Measurements from ENCODE around the gene TMEM151A.
"Not testable (repeated sequence)": the region's sequence is repeated elsewhere in the genome, so short reads cannot be mapped to it uniquely, and the experiment has no call there.

The TMEM151A gene

GRCh38 chr11:66267379-66268243 lies 24.1 kb upstream of the TMEM151A start:
- DNase-seq, result peak; percentile 80

- DNase-seq, result peak; percentile 99
These were observed 23.3 kb upstream of the TMEM151A start, which contains the start of gene RAB1B for GRCh38 chr11:66268244-66268951. RAB1B (plus strand) TSS chr11:66268639; CDS start chr11:66268680, 41 bp downstream.

GRCh38 chr11:66268952-66269905 lies 22.5 kb upstream of the TMEM151A start:
- DNase-seq, result peak; percentile 37

GRCh38 chr11:66271816-66272215 lies 19.9 kb upstream of the TMEM151A start:
- no peak for DNase-seq

- no peak for DNase-seq
These were observed 19.1 kb upstream of the TMEM151A start for GRCh38 chr11:66272596-66272995.

- no peak for DNase-seq
These were observed 17.5 kb upstream of the TMEM151A start for GRCh38 chr11:66274219-66274618.

- DNase-seq, result no peak
These were observed 16.3 kb upstream of the TMEM151A start for GRCh38 chr11:66275396-66275795.

GRCh38 chr11:66275984-66276612 lies 15.6 kb upstream of the TMEM151A start:
- no peak for DNase-seq

GRCh38 chr11:66276619-66277018 lies 15.1 kb upstream of the TMEM151A start:
- not testable (repeated sequence) for DNase-seq

GRCh38 chr11:66277064-66277463 lies 14.6 kb upstream of the TMEM151A start:
- DNase-seq, result not testable (repeated sequence)

GRCh38 chr11:66277471-66278362 lies 14.0 kb upstream of the TMEM151A start, which contains the start of gene CNIH2:
CNIH2 (plus strand) TSS chr11:66278175; CDS start chr11:66278457, 282 bp downstream.
- DNase-seq, result peak; percentile 8

GRCh38 chr11:66278363-66279091 lies 13.2 kb upstream of the TMEM151A start:
- DNase-seq, result no peak

- no peak for DNase-seq
These were observed 12.5 kb upstream of the TMEM151A start for GRCh38 chr11:66279092-66279734.

GRCh38 chr11:66280428-66280827 lies 11.3 kb upstream of the TMEM151A start:
- DNase-seq, result no peak

- DNase-seq, result no peak
These were observed 10.7 kb upstream of the TMEM151A start for GRCh38 chr11:66281001-66281400.

GRCh38 chr11:66281776-66282467 lies 9.8 kb upstream of the TMEM151A start:
- no peak for DNase-seq

- peak; percentile 97 for DNase-seq
These were observed 8.9 kb upstream of the TMEM151A start for GRCh38 chr11:66282468-66283455.

All from GDM1 (cell line).